Activated CD8-positive, alpha-beta T cell treated with anti-CD3 and anti-CD28 coated beads for 36 hours (primary cell): ENCODE data around the gene TSC2. TPM values are rescaled to one million over a fixed set of nuclear protein-coding genes. Genes with fewer than 3 reads are reported as not detected.
"Not testable (repeated sequence)": the region's sequence is repeated elsewhere in the genome, so short reads cannot be mapped to it uniquely, and the experiment has no call there.

Experiments
- ATAC-seq: fragments of 200-7000 bp; cut with Tn5 transposase; one replicate; pipeline ENCODE4 v1.10.0; 2021; ENCODE audit warnings: mild to moderate bottlenecking, moderate library complexity
- CTCF ChIA-PET: fragments of 350-600 bp; sonication (Branson Sonifier 250); formaldehyde crosslinking; loops from one replicate; lab custom pipeline; 2021; ENCODE audit warnings: antibody characterized with exemption; lab: Charles Lee
- POLR2A ChIA-PET: fragments of 350-600 bp; sonication (Branson Sonifier 250); formaldehyde crosslinking; loops from one replicate; lab custom pipeline; 2021; ENCODE audit warnings: antibody characterized with exemption; lab: Charles Lee
- DNase-seq: peaks from one replicate; pipeline ENCODE4 v3.0.0-alpha.2; 2020
- H3K27ac Mint-ChIP-seq: one replicate; pipeline ENCODE4 v1.8.0; 2021; ENCODE audit warnings: mild to moderate bottlenecking, mixed read lengths
- H3K27me3 Mint-ChIP-seq: one replicate; pipeline ENCODE4 v1.8.0; 2021; ENCODE audit warnings: mixed read lengths
- H3K36me3 Mint-ChIP-seq: one replicate; pipeline ENCODE4 v1.8.0; 2021; ENCODE audit warnings: low read depth, mixed read lengths
- H3K4me1 Mint-ChIP-seq: one replicate; pipeline ENCODE4 v1.8.0; 2021; ENCODE audit warnings: low read depth, mixed read lengths
- H3K4me3 Mint-ChIP-seq: one replicate; pipeline ENCODE4 v1.8.0; 2021; ENCODE audit warnings: mild to moderate bottlenecking, moderate library complexity, mixed read lengths
- H3K9me3 Mint-ChIP-seq: one replicate; pipeline ENCODE4 v1.8.0; 2021; ENCODE audit warnings: mixed read lengths
- intact Hi-C: fragments of 100-400 bp; cut with micrococcal nuclease; formaldehyde crosslinking; loops from one replicate; pipeline ENCODE4 v1.10.0; 2022
- microRNA-seq: library from miRNA; unstranded; fragments of <30 nt; microRNA quantifications from one replicate; pipeline ENCODE4 v1.2.0, GENCODE V29; 2022; ENCODE audit warnings: borderline microRNAs expressed, borderline replicate concordance
- total RNA-seq, 2 experiments: library from RNA; stranded (reverse); gene quantifications; one replicate each; pipeline ENCODE4 v1.2.3, GENCODE V29; 2021

TSC2 gene
- total RNA-seq, 2 experiments from 2014 or later, result 54.4 to 57.3 TPM

DNA sequence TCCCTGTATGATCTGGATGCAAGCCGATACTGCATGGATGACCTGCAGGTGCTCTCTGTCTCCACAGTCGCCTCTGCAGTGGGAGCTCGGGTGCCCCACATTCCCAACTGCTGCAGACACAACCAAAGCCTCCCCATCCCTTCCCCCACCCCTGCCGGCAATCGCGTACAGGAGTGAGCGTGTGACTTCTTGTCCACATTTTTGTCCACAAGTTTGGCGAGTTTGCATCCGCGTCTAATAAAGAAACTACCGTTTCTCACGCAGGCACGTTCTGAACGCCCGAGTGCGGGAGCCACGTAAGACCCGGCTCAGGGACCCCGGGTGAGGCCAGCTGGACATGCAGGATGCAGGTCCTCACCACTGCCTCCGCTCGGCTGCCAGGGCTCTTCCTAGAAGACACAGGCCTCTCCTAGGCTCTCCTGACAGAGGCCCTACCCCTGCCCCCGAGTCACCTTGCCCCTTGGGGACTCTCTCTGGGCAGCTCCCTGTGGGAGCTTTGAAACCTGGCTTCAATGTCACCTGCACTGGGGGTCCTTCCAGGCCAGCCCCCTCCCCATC is 82.2 kb downstream of the TSC2 start:
- POLR2A ChIA-PET, intact Hi-C loops, H3K4me3 Mint-ChIP-seq, H3K36me3 Mint-ChIP-seq, H3K27ac Mint-ChIP-seq, DNase-seq, ATAC-seq, H3K27me3 Mint-ChIP-seq, CTCF ChIA-PET, H3K9me3 Mint-ChIP-seq: not testable (repeated sequence)
- H3K4me1 Mint-ChIP-seq, result peaks cover 18% of the 10 kb centered on the region

DNA sequence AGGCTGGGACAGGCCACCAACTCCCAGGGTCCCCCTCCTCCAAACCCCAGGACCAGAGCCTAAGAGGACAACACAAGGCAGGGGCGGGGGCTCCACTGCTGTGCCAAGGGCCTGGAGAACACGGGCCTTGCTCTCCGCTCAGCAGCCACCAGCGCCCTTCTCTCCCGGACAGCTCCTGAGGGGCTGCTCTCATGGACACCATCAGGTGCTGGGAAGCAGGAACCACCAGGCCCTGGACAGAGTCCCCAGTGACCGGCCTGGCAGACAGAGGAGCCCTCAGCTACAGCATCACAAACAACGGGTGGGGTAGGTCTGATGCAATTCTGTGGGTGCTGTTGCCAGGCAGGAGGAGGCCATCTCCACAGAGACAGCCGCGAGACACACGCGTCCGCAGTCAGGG is 86.0 kb downstream of the TSC2 start:
- H3K4me1 Mint-ChIP-seq, H3K27me3 Mint-ChIP-seq, intact Hi-C loops, CTCF ChIA-PET, H3K9me3 Mint-ChIP-seq, DNase-seq, H3K27ac Mint-ChIP-seq, POLR2A ChIA-PET, H3K4me3 Mint-ChIP-seq, ATAC-seq, H3K36me3 Mint-ChIP-seq: not testable (repeated sequence)

- POLR2A ChIA-PET, H3K9me3 Mint-ChIP-seq, H3K4me1 Mint-ChIP-seq, H3K27ac Mint-ChIP-seq, H3K36me3 Mint-ChIP-seq, ATAC-seq, intact Hi-C loops, H3K27me3 Mint-ChIP-seq, CTCF ChIA-PET: not testable (repeated sequence)
- DNase-seq, result peak; percentile 32
- peak overlapping the region; percentile 82 for H3K4me3 Mint-ChIP-seq
These were observed 87.3 kb downstream of the TSC2 start for GRCh38 chr16:2135071-2135470.

- peak within 1 kb of the TSS; percentile 86 for H3K4me3 Mint-ChIP-seq
- DNase-seq, result peak; percentile 99
- ChIA-PET CTCF (interaction anchor here (0.7 to 2.1 kb wide), 3 partner anchors 113 to 132 kb away, joined by 3 to 7 read pairs (median 6); no protein-coding TSS in a partner anchor), POLR2A (interaction anchor here (1.1 kb wide), 1 partner anchor 19 kb away, joined by 5 read pairs; no protein-coding TSS in a partner anchor)
- H3K27me3 Mint-ChIP-seq, H3K36me3 Mint-ChIP-seq, H3K9me3 Mint-ChIP-seq, H3K4me1 Mint-ChIP-seq, intact Hi-C loops: not testable (repeated sequence)
- peak within 1 kb of the TSS; percentile 96 for H3K27ac Mint-ChIP-seq
- peak; percentile 69 for ATAC-seq
These were observed 88.1 kb downstream of the TSC2 start, which contains the start of gene PKD1 for GRCh38 chr16:2135770-2136490. PKD1 (minus strand) TSS chr16:2135898; CDS start chr16:2135689, 209 bp downstream.

Small RNA genes within 50 kb of the gene (microRNA-seq; reads per million reads assigned to microRNA genes)
- gene MIR1225 (not detected), gene MIR3180-5 (not detected), gene MIR4516 (1.5 reads per million), gene MIR6511B1 (not detected)

Other genes with a start within 250 kb of the TSC2 start
- 10 to 100 TPM; 32.0 to 35.7 TPM for gene HAGH, start 221.2 kb upstream of the TSC2 start, total RNA-seq
- gene FAHD1, start 220.8 kb upstream of the TSC2 start, total RNA-seq, result 10 to 100 TPM; 14.2 to 17.8 TPM
- gene MEIOB, start 175.8 kb upstream of the TSC2 start, total RNA-seq, result under 1 TPM; 0.34 to 0.40 TPM
- not detected for gene HS3ST6, start 129.6 kb upstream of the TSC2 start, total RNA-seq
- gene MSRB1, start 104.8 kb upstream of the TSC2 start, total RNA-seq, result 10 to 100 TPM; 15.5 to 18.1 TPM
- gene RPL3L, start 93.3 kb upstream of the TSC2 start, total RNA-seq, result not detected
- gene NDUFB10, start 88.4 kb upstream of the TSC2 start, total RNA-seq, result 100 to 1,000 TPM; 126 to 129 TPM
- gene RPS2, start 83.2 kb upstream of the TSC2 start, total RNA-seq, result 1,000 to 10,000 TPM; 5,572 to 5,598 TPM
- gene RNF151, start 81.1 kb upstream of the TSC2 start, total RNA-seq, result not detected
- gene TBL3, start 75.9 kb upstream of the TSC2 start, total RNA-seq, result 10 to 100 TPM; 54.4 to 56.0 TPM
- gene NOXO1, start 66.5 kb upstream of the TSC2 start, total RNA-seq, result under 1 TPM in 1 of 2 experiments, not detected in 1; 0.31 TPM
- 10 to 100 TPM; 33.5 to 33.9 TPM for gene GFER, start 63.8 kb upstream of the TSC2 start, total RNA-seq
- gene SYNGR3, start 58.0 kb upstream of the TSC2 start, total RNA-seq, result 1 to 10 TPM; 5.4 to 7.2 TPM
- 10 to 100 TPM; 85.5 to 90.3 TPM for gene ZNF598, start 38.2 kb upstream of the TSC2 start, total RNA-seq
- 10 to 100 TPM; 24.3 to 28.3 TPM for gene NPW, start 28.2 kb upstream of the TSC2 start, total RNA-seq
- gene NHERF2, start 21.1 kb upstream of the TSC2 start, total RNA-seq, result 1 to 10 TPM; 2.8 to 3.0 TPM
- gene NTHL1, start 151 bp upstream of the TSC2 start, total RNA-seq, result 10 to 100 TPM; 28.2 to 29.8 TPM
- 10 to 100 TPM; 74.7 to 85.1 TPM for gene PKD1, start 87.9 kb downstream of the TSC2 start, total RNA-seq
- under 1 TPM; 0.34 to 0.49 TPM for gene RAB26, start 100.6 kb downstream of the TSC2 start, total RNA-seq
- gene TRAF7, start 107.8 kb downstream of the TSC2 start, total RNA-seq, result 10 to 100 TPM; 74.8 to 80.2 TPM
- gene CASKIN1, start 148.6 kb downstream of the TSC2 start, total RNA-seq, result 1 to 10 TPM; 4.4 to 7.2 TPM
- 10 to 100 TPM; 70.0 to 70.7 TPM for gene MLST8, start 157.5 kb downstream of the TSC2 start, total RNA-seq
- gene BRICD5, start 162.9 kb downstream of the TSC2 start, total RNA-seq, result 1 to 10 TPM; 6.6 to 6.9 TPM
- gene PGP, start 166.9 kb downstream of the TSC2 start, total RNA-seq, result 10 to 100 TPM; 19.8 to 20.1 TPM
- 10 to 100 TPM; 19.4 to 21.1 TPM for gene E4F1, start 175.6 kb downstream of the TSC2 start, total RNA-seq
- under 1 TPM; 0.32 to 0.51 TPM for gene DNASE1L2, start 188.5 kb downstream of the TSC2 start, total RNA-seq
- gene ECI1, start 203.6 kb downstream of the TSC2 start, total RNA-seq, result 10 to 100 TPM; 37.4 to 40.5 TPM
- gene RNPS1, start 220.1 kb downstream of the TSC2 start, total RNA-seq, result 100 to 1,000 TPM; 334 to 358 TPM